ENCODE measurements around the gene CCDC187. TPM values are rescaled to one million over a fixed set of nuclear protein-coding genes. Genes with fewer than 3 reads are reported as not detected.

CCDC187 gene
- total RNA-seq, 4 donors from 2014 or later, result 0.40 to 1.1 (median 0.41) TPM; not detected in 1

- WGBS, 2 donors (ENCODE audit: low coverage in 1 of 2), result 71 to 78% methylated on average over 3 to 18 of the region's 24 CpGs
- Histone ChIP-seq H3K36me3 (no peaks in the 10 kb centered on the region), H3K27ac (no peak overlapping the region), H3K9me3 (no peaks in the 10 kb centered on the region), H3K4me1 (peaks cover 5 to 13% (median 8%) of the 10 kb centered on the region in 4 donors), H3K4me3 (no peak overlapping the region), H3K27me3 (peaks cover 12% of the 10 kb centered on the region)
- intact Hi-C loops (cut with DNase I; ENCODE audit: low total_unique reads), result no loop called here
- TF ChIP-seq POLR2AphosphoS5 (IDR thresholded peaks at IDR 0.05) (no peak), CTCF (IDR thresholded peaks at IDR 0.05) (no peak), POLR2A (IDR thresholded peaks at IDR 0.05) (no peak), EP300 (IDR thresholded peaks at IDR 0.05; ENCODE audit: low read depth) (no peak)
- no peak for DNase-seq
- in situ Hi-C loops (cut with MboI; ENCODE audit: low pct_ligation_motif_present in 1 of 4, low pct_unique_long_range_greater_than_20kb in 1 of 4, low sequenced_read_pairs in 3 of 4), result no loop called here
Observed at GRCh38 chr9:136264441-136265405, 39.2 kb downstream of the CCDC187 start.

- H3K4me1 ChIP-seq, result peaks cover 5 to 13% (median 8%) of the 10 kb centered on the region in 4 donors
- no peaks in the 10 kb centered on the region for H3K36me3 ChIP-seq
- DNase-seq, result no peak
- in situ Hi-C loops (cut with MboI; ENCODE audit: low pct_ligation_motif_present in 1 of 4, low pct_unique_long_range_greater_than_20kb in 1 of 4, low sequenced_read_pairs in 3 of 4), result no loop called here
- TF ChIP-seq CTCF (IDR thresholded peaks at IDR 0.05) (peak in 2 of 5 experiments; percentile 10 to 33), EP300 (IDR thresholded peaks at IDR 0.05; ENCODE audit: low read depth) (no peak), POLR2AphosphoS5 (IDR thresholded peaks at IDR 0.05) (no peak), POLR2A (IDR thresholded peaks at IDR 0.05) (no peak)
- no peak overlapping the region for H3K27ac ChIP-seq
- intact Hi-C loops (cut with DNase I; ENCODE audit: low total_unique reads), result no loop called here
- H3K9me3 ChIP-seq, result no peaks in the 10 kb centered on the region
- H3K4me3 ChIP-seq, result no peak overlapping the region
- 48% methylated on average over 19 of the region's 19 CpGs; no CpG with 5 or more reads in 1 of the 2 donors for whole genome bisulfite sequencing, 2 donors (ENCODE audit: low coverage in 1 of 2)
- H3K27me3 ChIP-seq, result peaks cover 11% of the 10 kb centered on the region
Observed at GRCh38 chr9:136264031-136264430, 39.9 kb downstream of the CCDC187 start.

DNA sequence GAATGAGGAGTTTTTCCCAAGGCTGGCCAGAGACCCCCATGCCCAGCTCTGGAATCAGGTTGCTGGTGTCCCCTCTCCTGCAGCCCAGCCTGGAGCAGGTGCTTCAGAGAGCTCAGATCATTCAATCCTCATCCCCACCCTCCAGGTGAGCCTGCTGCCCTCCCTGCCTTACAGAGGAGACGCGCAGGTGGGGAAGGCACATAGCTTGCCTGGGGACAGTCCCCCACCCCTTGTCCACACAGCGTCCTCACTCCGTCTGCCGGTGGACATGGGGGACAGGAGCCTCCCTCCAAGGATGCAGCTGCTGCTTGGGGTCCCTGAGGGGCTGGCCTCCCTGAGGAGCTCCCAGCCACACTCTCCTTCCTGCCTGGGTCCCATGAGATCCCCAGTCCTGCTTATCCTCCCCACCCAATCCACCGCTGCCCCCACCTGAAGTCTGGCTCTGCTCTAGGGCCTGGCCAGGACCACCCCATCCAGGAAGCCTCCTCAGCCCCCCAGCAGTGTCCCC lies 41.2 kb downstream of the CCDC187 start:
- Histone ChIP-seq H3K4me1 (peaks cover 3 to 10% (median 5%) of the 10 kb centered on the region in 4 donors), H3K4me3 (no peak overlapping the region), H3K9me3 (no peaks in the 10 kb centered on the region), H3K36me3 (no peaks in the 10 kb centered on the region), H3K27me3 (peaks cover 4% of the 10 kb centered on the region), H3K27ac (no peak overlapping the region)
- 88 to 100% methylated on average over 1 to 6 of the region's 6 CpGs for WGBS, 2 donors (ENCODE audit: low coverage in 1 of 2)
- TF ChIP-seq POLR2A (IDR thresholded peaks at IDR 0.05), result no peak
- TF ChIP-seq EP300 (IDR thresholded peaks at IDR 0.05; ENCODE audit: low read depth), result no peak
- no peak for TF ChIP-seq POLR2AphosphoS5 (IDR thresholded peaks at IDR 0.05)
- TF ChIP-seq CTCF (IDR thresholded peaks at IDR 0.05), result no peak
- no peak for DNase-seq
- intact Hi-C loops (cut with DNase I; ENCODE audit: low total_unique reads), result no loop called here
- in situ Hi-C loops (cut with MboI; ENCODE audit: low pct_ligation_motif_present in 1 of 4, low pct_unique_long_range_greater_than_20kb in 1 of 4, low sequenced_read_pairs in 3 of 4), result no loop called here

- intact Hi-C loops (cut with DNase I; ENCODE audit: low total_unique reads) (no loop called here), in situ Hi-C loops (cut with MboI; ENCODE audit: low pct_ligation_motif_present in 1 of 4, low pct_unique_long_range_greater_than_20kb in 1 of 4, low sequenced_read_pairs in 3 of 4) (no loop called here)
- H3K27me3 ChIP-seq, result peaks cover 4% of the 10 kb centered on the region
- H3K4me3 ChIP-seq, result no peak overlapping the region
- H3K9me3 ChIP-seq, result no peaks in the 10 kb centered on the region
- no peak for DNase-seq
- 84% methylated on average over 27 of the region's 28 CpGs; no CpG with 5 or more reads in 1 of the 2 donors for WGBS, 2 donors (ENCODE audit: low coverage in 1 of 2)
- TF ChIP-seq CTCF (IDR thresholded peaks at IDR 0.05), result no peak
- TF ChIP-seq EP300 (IDR thresholded peaks at IDR 0.05; ENCODE audit: low read depth), result no peak
- no peak for TF ChIP-seq POLR2AphosphoS5 (IDR thresholded peaks at IDR 0.05)
- TF ChIP-seq POLR2A (IDR thresholded peaks at IDR 0.05), result no peak
- no peak overlapping the region for H3K27ac ChIP-seq
- peaks cover 0 to 1% (median 0%) of the 10 kb centered on the region in 4 donors for H3K4me1 ChIP-seq
- H3K36me3 ChIP-seq, result no peaks in the 10 kb centered on the region
Observed at GRCh38 chr9:136261686-136262430, 42.0 kb downstream of the CCDC187 start.

All from transverse colon (tissue), 4 donors.